ENCODE results near the gene CORO1A.
"Not testable (repeated sequence)": the region's sequence is repeated elsewhere in the genome, so short reads cannot be mapped to it uniquely, and the experiment has no call there.

The CORO1A gene

DNA sequence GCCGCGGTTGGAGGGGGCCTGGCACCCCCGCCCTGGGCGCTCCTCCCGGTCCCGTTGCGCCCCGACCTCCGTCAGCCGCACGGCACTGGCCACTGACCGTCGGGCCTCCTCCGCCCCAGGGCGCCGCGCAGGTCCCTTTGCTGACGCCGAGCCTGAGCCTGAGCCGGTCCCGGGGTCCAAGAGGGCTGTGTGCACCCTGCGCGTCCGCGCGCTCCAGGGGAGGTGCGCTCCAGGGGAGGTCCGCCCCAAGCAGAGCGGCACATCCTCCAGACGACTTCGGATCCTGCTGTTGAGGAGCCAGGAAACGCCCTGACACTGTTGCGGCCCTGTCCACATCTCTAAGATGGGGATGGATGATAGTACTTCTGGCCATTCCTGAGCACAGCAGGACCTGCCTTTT, 22.9 kb downstream of the CORO1A start:
- not testable (repeated sequence) for DNase-seq

- DNase-seq: not testable (repeated sequence)
Measured at GRCh38 chr16:30207063-30207704, 23.8 kb downstream of the CORO1A start.

DNA sequence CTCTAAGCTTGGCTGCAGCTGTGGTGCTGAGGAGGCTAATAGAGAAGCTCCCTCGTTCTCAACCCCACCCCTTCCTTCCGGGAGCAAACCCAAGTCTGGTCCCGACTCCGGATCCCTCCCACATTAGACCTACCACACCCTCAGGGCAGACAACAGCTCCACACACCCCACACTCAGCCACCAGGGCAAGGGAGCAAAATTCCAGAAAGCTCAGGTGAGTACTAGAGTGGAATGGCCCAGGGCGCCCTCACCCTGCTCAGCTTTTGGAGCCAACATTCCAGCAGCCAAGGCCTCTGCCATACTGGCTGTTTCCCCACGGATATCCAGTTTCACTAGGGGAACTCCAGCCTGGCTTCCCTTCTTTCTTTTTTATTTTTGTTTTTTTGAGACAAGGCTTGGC, 25.6 kb downstream of the CORO1A start:
- DNase-seq: peak; percentile 50

DNA sequence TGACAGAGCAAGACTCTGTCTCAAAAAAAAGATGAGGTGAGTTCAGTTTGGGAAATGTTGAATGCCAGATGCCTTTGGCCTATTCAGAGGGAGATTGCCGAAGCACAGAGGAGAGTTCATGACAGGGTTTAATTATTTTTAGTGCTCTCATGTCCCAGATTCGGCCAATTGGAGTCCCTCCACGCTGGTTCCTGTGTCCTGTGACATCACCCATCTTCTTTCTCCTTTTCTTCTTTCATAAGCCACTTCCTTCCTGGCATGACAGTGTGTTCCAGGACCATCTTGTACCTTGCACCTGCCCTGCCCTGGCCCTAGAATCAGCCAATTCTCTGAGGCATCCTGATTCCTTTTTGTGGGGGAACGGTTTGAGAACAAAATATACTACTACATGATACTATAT, 28.0 kb downstream of the CORO1A start:
- not testable (repeated sequence) for DNase-seq

DNA sequence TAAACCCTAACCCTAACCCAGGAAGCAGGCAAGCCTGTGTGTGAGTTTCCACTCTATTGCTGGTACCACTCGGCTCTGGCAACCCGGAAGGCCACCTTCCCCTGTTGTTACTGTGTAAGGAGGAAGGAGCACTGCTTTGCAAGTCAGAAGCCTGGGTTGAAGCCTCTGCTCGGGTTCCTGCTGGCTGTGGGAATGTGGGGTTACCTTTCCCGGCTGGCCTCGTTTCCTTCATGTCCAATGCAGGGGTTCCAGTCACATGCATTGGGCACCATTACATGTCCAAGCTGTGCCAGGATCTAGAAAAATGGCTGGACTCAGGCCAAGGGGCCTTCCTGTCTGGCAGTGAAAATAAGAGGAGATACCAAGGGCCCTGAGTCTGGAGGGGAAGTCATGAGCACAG, 33.7 kb downstream of the CORO1A start:
- not testable (repeated sequence) for DNase-seq

Measured in activated effector memory CD4-positive, alpha-beta T cell treated with Interleukin-2 at 50 U/mL for 16 hours (primary cell).